ENCODE measurements around the gene SLC6A18.

The SLC6A18 gene

GRCh38 chr5:1179383-1179715, 45.8 kb upstream of the SLC6A18 start:
- DNase-seq = no peak
- no peak overlapping the region for H3K4me3 ChIP-seq (ENCODE audit: low read depth, low read length)
- TF ChIP-seq CTCF (IDR thresholded peaks at IDR 0.05; ENCODE audit: low read depth, low read length, missing control alignments) = no peak
- H3K36me3 ChIP-seq (replicated peaks) = no peaks in the 10 kb centered on the region
- H3K27me3 ChIP-seq (replicated peaks) = no peaks in the 10 kb centered on the region
- H3K27ac ChIP-seq = no peak overlapping the region
- in situ Hi-C loops (cut with HindIII; ENCODE audit: low pct_ligation_motif_present, low sequenced_read_pairs) = no loop called here

GRCh38 chr5:1180096-1180495, 45.1 kb upstream of the SLC6A18 start:
- H3K27me3 ChIP-seq (replicated peaks) = no peaks in the 10 kb centered on the region
- no peaks in the 10 kb centered on the region for H3K36me3 ChIP-seq (replicated peaks)
- no peak for TF ChIP-seq CTCF (IDR thresholded peaks at IDR 0.05; ENCODE audit: low read depth, low read length, missing control alignments)
- no peak for DNase-seq
- H3K4me3 ChIP-seq (ENCODE audit: low read depth, low read length) = no peak overlapping the region
- in situ Hi-C loops (cut with HindIII; ENCODE audit: low pct_ligation_motif_present, low sequenced_read_pairs) = no loop called here
- H3K27ac ChIP-seq = no peak overlapping the region

DNA sequence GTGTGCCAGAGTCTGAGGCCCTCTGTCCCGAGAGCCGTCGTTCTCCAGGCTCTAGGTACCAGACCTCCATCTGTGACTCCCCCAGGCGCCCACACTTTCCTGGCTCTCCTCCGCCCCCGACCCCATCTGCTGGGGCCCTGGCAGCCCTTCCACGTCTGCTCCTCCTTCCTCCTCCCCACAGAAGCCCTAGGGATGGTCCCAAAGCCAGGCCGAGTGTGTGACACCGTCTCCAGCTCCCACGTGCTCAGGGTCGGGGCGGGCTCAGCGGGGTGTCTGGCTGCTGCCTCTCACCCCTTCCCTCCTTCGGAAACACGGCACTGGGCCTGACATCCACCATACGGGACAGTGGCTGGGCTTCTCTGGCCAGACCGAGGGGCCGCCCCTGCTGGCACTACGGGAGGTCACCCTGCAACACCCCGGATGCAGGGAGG, 44.3 kb upstream of the SLC6A18 start:
- in situ Hi-C loops (cut with HindIII; ENCODE audit: low pct_ligation_motif_present, low sequenced_read_pairs) = no loop called here
- H3K36me3 ChIP-seq (replicated peaks) = no peaks in the 10 kb centered on the region
- no peak overlapping the region for H3K4me3 ChIP-seq (ENCODE audit: low read depth, low read length)
- no peak for DNase-seq
- no peak overlapping the region for H3K27ac ChIP-seq
- no peaks in the 10 kb centered on the region for H3K27me3 ChIP-seq (replicated peaks)
- TF ChIP-seq CTCF (IDR thresholded peaks at IDR 0.05; ENCODE audit: low read depth, low read length, missing control alignments) = no peak

DNA sequence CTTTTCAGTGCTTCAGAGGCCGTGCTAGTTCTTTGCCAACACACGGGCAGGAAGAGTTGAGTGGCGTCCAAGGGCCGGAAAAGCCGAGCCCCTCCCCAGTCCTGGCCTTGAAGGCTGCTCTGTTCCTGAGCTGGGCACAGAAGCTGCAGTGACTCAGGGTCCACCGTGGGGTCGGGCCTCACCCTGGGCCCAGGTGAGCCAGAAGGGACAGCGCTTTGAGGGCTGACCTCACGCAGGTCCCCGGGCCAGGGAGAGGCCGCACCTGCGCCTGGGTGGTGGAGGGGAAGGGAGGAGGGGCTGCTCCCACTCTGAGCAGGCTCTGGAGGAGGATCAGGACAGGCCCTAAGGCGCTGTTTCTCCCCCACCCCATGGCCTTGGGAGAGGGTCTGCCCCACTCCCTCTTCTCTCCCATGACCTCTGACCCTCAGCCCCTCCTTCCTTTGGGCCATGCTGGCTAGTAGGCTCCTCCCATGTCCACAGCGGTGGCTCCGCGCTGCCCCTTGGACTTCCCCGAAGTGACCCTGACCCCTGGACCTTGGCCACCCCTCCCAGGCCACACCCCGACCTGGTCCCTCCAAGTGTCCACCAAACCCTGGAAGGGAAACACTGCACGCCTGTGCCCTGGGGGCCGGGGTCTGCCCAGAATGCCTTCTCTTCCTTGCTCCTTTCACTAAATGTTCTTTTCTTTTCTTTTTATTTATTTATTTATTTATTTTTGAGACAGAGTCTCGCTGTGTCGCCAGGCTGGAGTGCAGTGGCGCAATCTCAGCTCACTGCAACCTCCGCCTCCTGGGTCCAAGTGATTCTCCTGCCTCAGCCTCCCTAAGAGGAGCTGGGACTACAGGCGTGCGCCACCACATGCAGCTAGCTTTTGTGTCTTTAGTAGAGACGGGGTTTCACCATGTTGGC, 43.5 kb upstream of the SLC6A18 start:
- H3K4me3 ChIP-seq (ENCODE audit: low read depth, low read length) = no peak overlapping the region
- H3K36me3 ChIP-seq (replicated peaks) = no peaks in the 10 kb centered on the region
- no peak for DNase-seq
- no peaks in the 10 kb centered on the region for H3K27me3 ChIP-seq (replicated peaks)
- no peak overlapping the region for H3K27ac ChIP-seq
- no peak for TF ChIP-seq CTCF (IDR thresholded peaks at IDR 0.05; ENCODE audit: low read depth, low read length, missing control alignments)
- in situ Hi-C loops (cut with HindIII; ENCODE audit: low pct_ligation_motif_present, low sequenced_read_pairs) = no loop called here

DNA sequence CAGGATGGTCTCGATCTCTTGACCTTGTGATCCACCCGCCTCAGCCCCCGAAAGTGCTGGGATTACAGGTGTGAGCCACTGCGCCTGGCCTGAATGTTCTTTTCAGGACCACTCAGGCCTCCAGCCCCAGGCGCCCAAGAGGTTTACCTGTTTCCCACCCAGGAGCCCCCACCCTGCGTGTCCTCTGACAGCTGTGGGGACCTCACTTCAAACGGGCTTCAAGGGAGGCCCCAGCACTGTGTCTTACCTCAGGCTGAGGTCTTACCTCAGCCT, 42.9 kb upstream of the SLC6A18 start:
- Histone ChIP-seq H3K4me3 (ENCODE audit: low read depth, low read length) (no peak overlapping the region), H3K27me3 (replicated peaks) (no peaks in the 10 kb centered on the region), H3K27ac (no peak overlapping the region), H3K36me3 (replicated peaks) (no peaks in the 10 kb centered on the region)
- in situ Hi-C loops (cut with HindIII; ENCODE audit: low pct_ligation_motif_present, low sequenced_read_pairs) = no loop called here
- DNase-seq = no peak
- no peak for TF ChIP-seq CTCF (IDR thresholded peaks at IDR 0.05; ENCODE audit: low read depth, low read length, missing control alignments)

Data from brain microvascular endothelial cell (primary cell).